HG02798 (cell line): ENCODE data around the gene RIC3.

Source experiments
- ATAC-seq: cut with Tn5 transposase; IDR thresholded peaks from one replicate; pipeline ENCODE4 v1.9.1; 2021; ENCODE audit warnings: mild to moderate bottlenecking; ENCODE audit not compliant: unreplicated experiment, poor library complexity

Gene RIC3

DNA sequence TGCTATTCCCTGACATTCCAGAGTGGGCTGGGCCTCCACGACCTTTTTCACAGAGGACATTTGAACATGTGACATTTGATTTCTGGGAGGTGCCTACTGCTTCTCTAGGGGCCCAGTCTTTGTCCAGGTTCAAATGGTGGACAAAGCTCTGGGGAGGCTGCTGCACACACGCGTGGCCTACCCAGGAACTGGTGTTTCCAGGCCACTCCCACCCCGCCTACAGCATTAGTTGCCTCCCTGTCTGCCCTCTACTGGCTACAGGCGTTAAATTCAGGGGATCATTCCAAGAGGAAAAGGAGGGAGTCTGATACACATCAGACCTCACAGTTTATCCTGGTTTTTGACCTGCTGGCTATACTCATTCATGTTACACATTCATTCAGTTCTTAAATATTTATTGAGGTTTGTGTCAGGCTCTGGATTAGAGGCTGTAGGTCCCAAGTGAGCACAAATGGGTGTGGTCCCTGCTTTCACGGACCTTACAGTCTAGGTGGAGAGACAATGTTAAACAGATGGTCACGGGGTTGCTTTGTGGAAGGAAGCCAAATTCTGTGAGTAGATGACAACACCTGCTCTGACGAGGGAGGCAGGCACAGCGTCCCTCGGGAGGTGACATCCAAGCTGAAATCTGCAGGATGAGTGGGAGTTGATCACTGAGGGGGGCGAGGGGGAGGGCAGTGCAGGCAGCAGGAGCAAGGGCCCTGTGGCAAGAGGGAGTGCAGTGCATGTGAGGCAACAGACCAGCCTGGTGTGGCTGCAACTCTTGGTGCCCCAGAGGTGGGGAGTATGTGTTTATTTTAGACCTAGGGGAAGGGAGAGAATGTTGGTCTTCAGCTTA is 76.0 kb downstream of the RIC3 start:
- peak; percentile 82 for ATAC-seq

DNA sequence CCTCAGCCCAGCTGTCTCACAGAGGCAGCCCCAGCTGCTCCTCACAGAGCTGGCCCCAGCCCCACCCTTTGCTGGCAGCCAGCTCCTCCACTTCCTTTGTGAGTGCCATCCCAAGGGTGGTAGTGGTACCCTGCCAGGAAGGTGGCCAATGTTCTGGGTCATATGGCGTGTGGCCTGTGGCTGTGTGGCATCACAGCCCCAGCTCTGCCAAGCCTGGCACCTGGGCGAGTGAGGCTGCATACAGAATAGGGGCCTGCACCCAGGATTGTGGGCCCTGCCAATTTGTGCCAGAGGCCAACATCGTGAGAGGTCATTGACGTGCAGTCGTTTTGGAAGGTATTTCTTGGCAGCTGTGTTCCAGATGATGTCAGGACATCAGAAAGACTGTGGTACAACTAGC is 77.1 kb downstream of the RIC3 start:
- no peak for ATAC-seq

GRCh38 chr11:8090756-8091155 is 78.1 kb downstream of the RIC3 start:
- no peak for ATAC-seq

DNA sequence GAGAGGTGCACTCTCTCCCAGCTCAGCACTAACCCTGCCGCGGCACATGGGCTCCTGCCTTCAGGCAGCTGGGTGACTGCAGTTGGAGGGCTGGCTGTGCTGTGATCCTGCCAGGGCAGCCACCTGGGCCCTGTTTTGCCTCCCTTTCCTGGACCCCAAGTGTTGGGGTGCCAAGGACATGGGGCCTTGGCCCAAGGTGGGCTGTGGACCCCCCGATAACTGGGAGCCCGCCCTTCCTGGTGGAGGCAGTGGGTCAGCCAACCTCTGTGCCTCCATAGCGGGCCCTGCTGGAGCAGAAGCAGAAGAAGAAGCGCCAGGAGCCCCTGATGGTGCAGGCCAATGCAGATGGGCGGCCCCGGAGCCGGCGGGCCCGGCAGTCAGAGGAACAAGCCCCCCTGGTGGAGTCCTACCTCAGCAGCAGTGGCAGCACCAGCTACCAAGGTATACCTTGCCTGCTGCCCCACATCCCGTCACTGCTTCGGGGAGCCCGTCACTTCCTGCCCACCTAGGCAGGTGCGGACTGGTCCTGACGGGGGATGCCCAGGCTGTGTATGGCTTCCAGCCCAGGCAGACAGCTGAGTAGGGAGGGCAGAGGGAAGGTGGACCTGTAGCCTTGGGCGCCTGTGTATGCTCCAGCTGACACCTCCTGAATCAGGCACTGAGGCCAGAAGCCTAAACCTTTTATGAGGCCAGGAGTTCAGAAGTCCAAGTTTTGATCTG is 78.9 kb downstream of the RIC3 start:
- no peak for ATAC-seq

- no peak for ATAC-seq
These were observed 81.1 kb downstream of the RIC3 start for GRCh38 chr11:8087756-8088155.

DNA sequence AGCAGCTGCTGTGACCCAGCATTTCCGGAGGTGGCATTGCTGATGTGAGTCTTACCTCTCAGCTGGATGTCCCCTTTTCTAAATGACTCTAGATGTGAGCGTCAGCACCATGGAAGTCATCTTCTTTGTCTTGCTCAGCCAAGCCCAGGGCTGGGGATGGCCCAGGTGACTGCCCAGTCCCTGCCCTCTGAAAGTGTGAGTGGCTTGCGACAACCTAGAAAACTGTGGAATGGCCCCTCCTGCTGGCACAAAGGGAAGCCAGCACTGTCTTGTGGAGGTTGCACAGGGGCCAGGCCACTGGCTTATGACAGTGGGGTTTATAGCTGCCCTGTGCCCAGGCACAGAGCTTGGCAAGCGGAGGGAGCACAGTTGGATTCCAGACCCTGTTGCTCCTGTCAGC is 81.6 kb downstream of the RIC3 start:
- ATAC-seq = no peak

GRCh38 chr11:8086571-8086970 is 82.3 kb downstream of the RIC3 start:
- ATAC-seq = no peak

- no peak for ATAC-seq
These were observed 82.8 kb downstream of the RIC3 start for GRCh38 chr11:8086001-8086479.

DNA sequence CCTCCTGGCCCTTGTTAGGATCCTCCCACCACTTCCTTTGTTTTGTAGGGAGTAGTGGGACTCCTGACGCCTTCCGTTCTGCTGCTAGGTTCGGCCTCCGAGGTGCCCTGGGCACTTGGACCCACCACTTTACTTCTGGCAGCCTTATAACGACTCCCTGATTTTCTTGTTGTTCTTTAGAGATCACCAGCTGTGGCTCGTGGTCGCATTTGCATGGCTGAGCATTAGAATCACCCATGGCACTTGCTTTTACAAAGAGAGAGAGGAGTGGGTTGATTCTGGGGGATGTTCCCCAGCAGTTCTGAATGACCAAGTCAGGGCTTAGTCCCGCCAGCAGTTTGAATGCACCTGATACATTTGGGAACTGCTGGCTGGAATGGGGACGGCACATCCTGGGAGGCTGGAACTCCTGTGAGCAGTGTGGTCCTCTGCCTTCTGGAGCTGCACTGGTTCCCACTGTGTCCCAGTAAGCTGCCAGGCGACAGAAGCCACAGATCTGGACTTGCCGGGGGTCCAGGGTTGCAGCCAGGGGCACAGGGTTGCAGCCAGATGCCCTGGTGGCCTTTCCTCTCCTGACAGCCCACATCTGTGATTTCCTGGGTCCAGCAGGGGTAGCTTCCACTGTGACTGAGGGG is 83.7 kb downstream of the RIC3 start:
- no peak for ATAC-seq

GRCh38 chr11:8084352-8084751 is 84.5 kb downstream of the RIC3 start:
- ATAC-seq = no peak

- no peak for ATAC-seq
These were observed 84.9 kb downstream of the RIC3 start for GRCh38 chr11:8083871-8084281.

- no peak for ATAC-seq
These were observed 85.8 kb downstream of the RIC3 start for GRCh38 chr11:8083088-8083395.

GRCh38 chr11:8082391-8083087 is 86.3 kb downstream of the RIC3 start:
- ATAC-seq = no peak

DNA sequence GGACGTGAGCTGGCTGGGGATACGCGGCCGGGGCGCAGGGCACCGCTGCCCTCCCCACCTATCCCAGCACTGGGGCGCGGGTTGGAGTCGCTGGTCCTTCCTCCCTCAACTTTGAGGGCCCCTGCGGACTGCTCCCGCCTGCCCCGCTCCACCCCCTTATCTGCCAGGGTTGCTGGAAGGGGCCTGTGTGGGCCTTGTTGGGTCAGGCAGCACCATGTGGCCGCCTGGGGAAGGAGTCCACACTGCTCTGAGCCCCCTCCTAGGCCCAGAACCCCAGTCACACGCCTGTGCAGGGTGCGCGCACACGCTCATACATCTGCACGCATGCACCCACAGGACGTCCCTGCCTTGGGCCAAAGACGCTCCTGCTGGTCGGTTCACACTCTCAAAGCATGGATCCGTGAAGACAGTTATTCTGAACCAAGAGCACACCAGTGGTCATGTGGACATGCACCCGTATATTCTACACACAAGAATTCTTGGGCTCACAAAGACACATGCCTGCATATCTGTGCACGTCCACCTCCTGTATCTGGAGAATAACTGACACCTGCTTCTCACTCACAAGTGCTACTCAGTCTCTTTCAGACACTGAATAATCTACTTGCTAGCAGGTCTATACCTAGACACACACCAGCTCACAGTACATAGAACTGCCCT is 87.1 kb downstream of the RIC3 start:
- no peak for ATAC-seq

- no peak for ATAC-seq
These were observed 87.9 kb downstream of the RIC3 start, which contains the start of gene TUB for GRCh38 chr11:8080674-8081590. TUB (plus strand) TSS chr11:8081211; CDS start chr11:8081511, 300 bp downstream.

DNA sequence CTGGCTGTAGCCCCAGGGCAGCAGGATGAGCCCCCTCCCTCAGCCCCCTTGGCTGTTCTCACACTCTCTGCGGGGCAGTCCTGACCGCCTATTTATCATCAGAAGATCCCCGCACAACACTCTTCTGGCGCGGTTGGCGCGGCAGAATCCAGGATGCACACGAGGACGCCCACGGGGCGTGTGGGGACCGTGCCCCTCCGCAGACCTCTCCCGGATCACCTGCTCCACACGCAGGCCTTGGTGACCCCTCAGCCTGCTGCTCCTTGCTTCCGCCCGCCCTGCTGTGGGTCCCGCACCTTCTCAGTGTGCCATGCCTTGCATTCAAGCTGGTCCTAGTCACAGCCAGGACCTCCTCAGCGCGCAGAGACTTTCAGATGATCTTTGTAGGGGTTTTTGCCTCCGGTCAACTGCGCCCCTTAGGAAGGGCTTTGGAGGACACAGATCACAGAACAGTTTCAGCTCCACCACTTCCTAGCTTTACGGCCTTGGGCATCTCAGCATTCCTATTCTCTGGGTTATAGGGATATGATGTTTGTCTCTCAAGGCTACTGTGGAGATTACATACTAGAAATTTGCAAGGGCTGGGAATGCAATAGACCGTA is 88.7 kb downstream of the RIC3 start:
- no peak for ATAC-seq

DNA sequence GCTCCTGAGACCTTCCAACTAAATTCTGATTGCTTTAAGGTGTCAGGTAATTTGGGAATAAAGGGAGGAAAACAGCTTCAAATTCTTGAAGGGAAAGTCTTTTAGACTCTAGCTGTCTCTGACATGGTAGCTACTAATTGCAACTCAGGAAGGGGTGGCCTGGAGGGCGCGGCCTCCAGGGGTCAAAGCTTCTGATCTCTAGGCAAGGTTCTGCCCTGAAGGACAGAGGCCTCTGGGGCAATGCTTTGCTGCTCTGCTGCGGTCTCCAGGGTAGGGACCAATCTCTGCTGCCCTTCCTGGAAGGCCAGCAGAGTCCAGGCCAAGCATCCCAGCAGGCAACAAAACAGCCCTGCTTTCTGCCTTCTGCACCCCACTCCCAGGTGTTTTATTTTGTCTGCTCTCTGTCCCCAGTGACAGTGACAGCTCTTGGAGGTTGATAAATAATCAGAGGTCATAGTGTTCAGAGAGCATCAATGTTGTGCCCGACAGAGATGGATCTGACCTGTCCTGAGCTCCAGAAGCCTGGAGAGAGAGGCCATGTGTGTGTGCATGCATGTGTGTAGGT is 89.6 kb downstream of the RIC3 start:
- ATAC-seq = no peak

DNA sequence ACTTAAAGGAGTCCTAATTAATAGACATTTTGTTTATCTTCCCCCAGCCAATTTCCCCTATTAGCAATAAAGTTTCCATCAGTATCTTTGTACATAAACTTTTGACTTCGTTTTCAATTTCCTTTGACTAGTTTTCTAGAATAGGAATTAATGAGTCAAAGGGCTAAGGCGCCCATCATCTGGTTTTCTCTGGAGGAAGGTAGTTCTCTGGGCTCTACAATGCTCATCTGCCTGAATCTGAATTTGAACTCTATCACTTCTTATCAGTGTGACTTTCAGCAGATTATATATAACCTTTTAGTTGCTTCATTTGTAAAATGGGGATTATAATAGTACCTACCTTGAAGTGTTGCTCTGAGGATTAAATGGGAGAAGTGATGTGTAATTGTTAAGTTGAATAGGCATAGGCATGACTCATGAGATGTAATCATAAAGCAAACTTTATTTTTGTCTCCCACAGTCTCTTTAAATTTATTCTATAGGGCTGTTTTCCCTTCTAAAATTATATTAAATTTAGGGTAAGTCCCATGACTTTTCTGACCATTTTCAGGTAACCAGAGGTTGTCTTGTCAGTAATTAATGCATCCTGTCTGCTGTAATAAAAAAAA is 93.6 kb downstream of the RIC3 start:
- no peak for ATAC-seq
